OCI-LY1 (cell line): ENCODE measurements around the gene FBXW5.
A peak's percentile ranks its signal among the peaks of the same experiment; 100 is the strongest.

ENCODE experiments used
- H2AFZ ChIP-seq: fragments of 200-600 bp; sonication (generic), shearing (Covaris generic); 2 replicates; pipeline ENCODE4 v1.6.0; 2014; ENCODE audit warnings: antibody characterized with exemption, mild to moderate bottlenecking, low read length
- H3F3A ChIP-seq: fragments of 200-600 bp; sonication (generic), shearing (Covaris generic); 2 replicates; pipeline ENCODE4 v1.6.0; 2014; ENCODE audit warnings: mild to moderate bottlenecking, antibody characterized with exemption, low read length, moderate library complexity; ENCODE audit not compliant: insufficient read depth
- H3K27ac ChIP-seq: fragments of 200-600 bp; sonication (generic); 2 replicates; pipeline ENCODE4 v1.5.1; 2014; ENCODE audit warnings: low read length, mixed run types, mild to moderate bottlenecking, low read depth; ENCODE audit not compliant: poor library complexity, severe bottlenecking
- H3K27me3 ChIP-seq: fragments of 200-600 bp; sonication (generic); 2 replicates; pipeline ENCODE4 v1.6.0; 2014; ENCODE audit warnings: antibody characterized with exemption, mild to moderate bottlenecking, low read length, moderate library complexity; ENCODE audit not compliant: insufficient read depth
- H3K36me3 ChIP-seq: fragments of 200-600 bp; sonication (generic); 2 replicates; pipeline ENCODE4 v1.6.1; 2014; ENCODE audit warnings: mild to moderate bottlenecking, antibody characterized with exemption, low read length, moderate library complexity, mixed read lengths; ENCODE audit not compliant: insufficient read depth
- H3K4me1 ChIP-seq: fragments of 200-600 bp; sonication (generic); 2 replicates; pipeline ENCODE4 v1.5.1; 2014; ENCODE audit warnings: mild to moderate bottlenecking, low read length, moderate library complexity; ENCODE audit not compliant: insufficient read depth, severe bottlenecking
- H3K4me2 ChIP-seq: fragments of 200-600 bp; sonication (generic), shearing (Covaris generic); 2 replicates; pipeline ENCODE4 v1.6.1; 2014; ENCODE audit warnings: low read length
- H3K4me3 ChIP-seq: fragments of 200-600 bp; sonication (generic); 2 replicates; pipeline ENCODE4 v1.5.1; 2014; ENCODE audit warnings: low read length, low read depth, mild to moderate bottlenecking, mixed read lengths; ENCODE audit not compliant: poor library complexity, severe bottlenecking
- H3K79me2 ChIP-seq: fragments of 200-600 bp; shearing (Covaris generic); 2 replicates; pipeline ENCODE4 v1.6.1; 2016; ENCODE audit warnings: mixed run types, low read length, mixed read lengths; ENCODE audit not compliant: insufficient read depth
- H3K9ac ChIP-seq: fragments of 200-600 bp; sonication (generic), shearing (Covaris generic); 2 replicates; pipeline ENCODE4 v1.6.1; 2014; ENCODE audit warnings: mild to moderate bottlenecking, low read length, mixed read lengths
- H3K9me2 ChIP-seq: fragments of 200-600 bp; sonication (generic), shearing (Covaris generic); 2 replicates; pipeline ENCODE4 v1.6.1; 2014; ENCODE audit warnings: low read depth, mild to moderate bottlenecking, low read length, mixed read lengths
- H3K9me3 ChIP-seq: fragments of 200-600 bp; shearing (Covaris generic); 2 replicates; pipeline ENCODE4 v1.6.1; 2014; ENCODE audit warnings: low read length, mixed read lengths
- H4K20me1 ChIP-seq: fragments of 200-600 bp; sonication (generic), shearing (Covaris generic); 2 replicates; pipeline ENCODE4 v1.6.0; 2016; ENCODE audit warnings: mild to moderate bottlenecking, low read length; ENCODE audit not compliant: insufficient read depth
- CTCF ChIP-seq: fragments of 200-600 bp; sonication (generic), shearing (Covaris generic); IDR thresholded peaks from 2 replicates; pipeline ENCODE4 v1.5.1; 2017; ENCODE audit warnings: mild to moderate bottlenecking, antibody characterized with exemption, low read length, moderate library complexity, mixed read lengths
- EZH2 ChIP-seq: fragments of 200-600 bp; sonication (generic), shearing (Covaris generic); IDR thresholded peaks from 2 replicates; pipeline ENCODE4 v1.8.0; 2017; ENCODE audit warnings: borderline replicate concordance, mixed run types, mild to moderate bottlenecking, antibody characterized with exemption, low read length, moderate library complexity, mixed read lengths

The FBXW5 gene

GRCh38 chr9:136991993-136992818, 47.7 kb upstream of the FBXW5 start, which contains the start of gene PAXX:
Gene PAXX (plus strand): TSS chr9:136992422. CDS start chr9:136992444, 22 bp downstream.
- H3K9me2 ChIP-seq, result no peaks in the 10 kb centered on the region
- H3K79me2 ChIP-seq, result no peaks in the 10 kb centered on the region
- H4K20me1 ChIP-seq, result no peaks in the 10 kb centered on the region
- H3K9me3 ChIP-seq, result no peaks in the 10 kb centered on the region
- peak within 1 kb of the TSS; percentile 73 for H3K9ac ChIP-seq
- H3K36me3 ChIP-seq, result no peaks in the 10 kb centered on the region; the same call in 1 of the 2 replicates
- peaks cover 20% of the 10 kb centered on the region for H3K4me1 ChIP-seq
- peak within 1 kb of the TSS; percentile 94 for H3K4me2 ChIP-seq
- TF ChIP-seq EZH2, result no peak
- no peak for TF ChIP-seq CTCF
- no peak within 1 kb of the TSS for H2AFZ ChIP-seq
- H3F3A ChIP-seq, result no peaks in the 10 kb centered on the region
- peaks cover 15% of the 10 kb centered on the region; the same call in 1 of the 2 replicates for H3K27me3 ChIP-seq
- peak within 1 kb of the TSS; percentile 16 for H3K27ac ChIP-seq
- peak within 1 kb of the TSS; percentile 85 for H3K4me3 ChIP-seq

GRCh38 chr9:136990242-136990911, 45.8 kb upstream of the FBXW5 start:
- Histone ChIP-seq H3K36me3 (no peaks in the 10 kb centered on the region; the same call in 1 of the 2 replicates), H3K27me3 (peaks cover 17% of the 10 kb centered on the region; the same call in 1 of the 2 replicates), H3K79me2 (no peaks in the 10 kb centered on the region), H3K9ac (no peak overlapping the region), H3F3A (no peaks in the 10 kb centered on the region), H3K4me3 (no peak overlapping the region), H3K4me1 (peaks cover 12% of the 10 kb centered on the region), H4K20me1 (no peaks in the 10 kb centered on the region), H3K9me3 (no peaks in the 10 kb centered on the region), H2AFZ (no peak overlapping the region), H3K9me2 (no peaks in the 10 kb centered on the region), H3K27ac (no peak overlapping the region), H3K4me2 (no peak overlapping the region)
- TF ChIP-seq EZH2 (no peak), CTCF (no peak)

- no peak overlapping the region for H3K9ac ChIP-seq
- H3K4me2 ChIP-seq, result no peak overlapping the region
- H3K4me3 ChIP-seq, result no peak overlapping the region
- H3K9me2 ChIP-seq, result no peaks in the 10 kb centered on the region
- H3F3A ChIP-seq, result no peaks in the 10 kb centered on the region
- peaks cover 17% of the 10 kb centered on the region; the same call in 1 of the 2 replicates for H3K27me3 ChIP-seq
- no peak overlapping the region for H3K27ac ChIP-seq
- no peak for TF ChIP-seq EZH2
- TF ChIP-seq CTCF, result no peak
- H3K79me2 ChIP-seq, result no peaks in the 10 kb centered on the region
- no peaks in the 10 kb centered on the region for H3K9me3 ChIP-seq
- peaks cover 12% of the 10 kb centered on the region for H3K4me1 ChIP-seq
- no peaks in the 10 kb centered on the region for H4K20me1 ChIP-seq
- H2AFZ ChIP-seq, result no peak overlapping the region
- H3K36me3 ChIP-seq, result no peaks in the 10 kb centered on the region; the same call in 1 of the 2 replicates
Observed at GRCh38 chr9:136988872-136989271, 44.3 kb upstream of the FBXW5 start.
